Kasumi-1 (cell line): ENCODE results near the gene PNMA6A.
A peak's percentile ranks its signal among the peaks of the same experiment; 100 is the strongest.
"Not testable (repeated sequence)": the region's sequence is repeated elsewhere in the genome, so short reads cannot be mapped to it uniquely, and the experiment has no call there.

Source experiments
- DNase-seq, 2 experiments: peaks; one replicate each; lab custom pipeline; 2025; lab: John Stamatoyannopoulos, UW

The PNMA6A gene

DNA sequence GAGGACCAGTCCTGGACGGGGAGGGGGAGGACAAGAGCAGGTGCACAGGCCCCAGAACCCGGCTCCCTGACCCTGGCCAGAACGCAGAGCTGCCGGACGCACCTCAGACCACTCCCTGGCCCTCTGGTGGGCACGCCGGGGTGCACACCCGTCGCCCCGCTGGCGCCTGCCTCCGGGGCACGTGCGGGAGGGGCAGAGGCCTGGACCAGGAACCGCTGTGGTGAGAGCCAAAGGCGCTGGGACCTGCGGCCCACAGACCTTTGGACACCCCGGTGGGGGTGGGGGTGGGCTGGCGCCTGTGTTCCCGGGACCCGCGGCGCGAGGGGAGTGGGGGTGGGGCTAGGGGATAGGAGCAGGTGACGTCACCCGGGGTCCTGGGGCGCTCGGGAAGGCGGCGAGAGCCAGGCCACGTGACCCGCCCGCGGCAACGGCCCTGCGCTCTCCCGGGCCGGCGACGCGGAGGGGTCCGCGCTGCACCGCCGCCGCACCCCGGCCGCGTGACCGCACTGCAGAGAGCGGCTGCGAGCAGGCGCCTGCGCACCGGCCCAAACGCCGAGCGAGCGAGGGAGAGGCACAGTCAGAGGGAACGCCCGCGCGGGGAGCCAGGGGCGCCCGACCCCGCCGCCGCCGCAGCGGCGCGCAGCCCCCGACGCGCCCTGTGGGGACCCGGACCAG lies at the start of gene PNMA6A:
Gene PNMA6A, plus strand, starts transcription at position 546 of the 675 bp plus-strand sequence. CDS start 609 bp downstream, outside the sequence.
- not testable (repeated sequence) for DNase-seq

GRCh38 chrX:153026501-153026900 lies 45.8 kb upstream of the PNMA6A start:
- DNase-seq = not testable (repeated sequence)

DNA sequence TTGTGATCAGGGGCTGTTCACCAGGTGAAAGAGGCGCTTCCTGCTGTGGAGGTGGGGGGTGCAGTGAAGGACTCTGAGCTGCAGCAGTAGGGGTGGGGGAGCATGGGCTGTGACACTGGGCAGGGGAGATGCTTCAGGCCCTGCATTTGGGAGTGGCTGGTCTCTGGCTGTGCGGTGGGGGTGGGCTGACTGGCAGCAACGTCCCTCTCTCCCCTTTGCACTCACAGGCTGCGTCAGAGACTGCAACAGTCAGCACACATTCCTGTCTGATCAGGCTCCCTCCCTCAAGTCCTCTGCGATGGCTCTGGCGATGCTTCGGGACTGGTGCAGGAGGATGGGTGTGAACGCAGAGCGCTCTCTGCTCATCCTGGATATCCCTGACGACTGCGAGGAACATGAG lies 43.8 kb upstream of the PNMA6A start:
- DNase-seq = not testable (repeated sequence)

DNA sequence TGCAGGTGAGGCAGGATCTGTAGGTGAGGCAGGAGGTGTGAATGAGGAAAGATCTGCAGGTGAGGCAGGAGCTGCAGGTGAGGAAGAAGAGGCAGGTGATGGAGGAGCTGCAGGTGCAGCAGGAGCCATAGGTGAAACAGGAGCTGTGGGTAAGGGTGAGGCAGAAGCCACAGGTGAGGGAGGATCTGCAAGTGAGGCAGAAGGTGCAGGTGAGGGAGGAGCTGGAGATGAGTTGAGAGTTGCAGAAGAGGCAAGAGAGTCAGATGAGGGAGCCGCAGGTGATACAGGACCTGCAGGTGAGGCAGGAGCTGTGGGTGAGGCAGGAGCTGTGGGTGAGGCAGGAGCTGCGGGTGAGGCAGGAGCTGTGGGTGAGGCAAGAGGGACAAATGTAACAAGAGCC lies 43.1 kb upstream of the PNMA6A start:
- no peak for DNase-seq

GRCh38 chrX:153029875-153030274 lies 42.4 kb upstream of the PNMA6A start:
- DNase-seq = no peak

- DNase-seq = no peak
Measured at GRCh38 chrX:153030801-153031200, 41.5 kb upstream of the PNMA6A start.

DNA sequence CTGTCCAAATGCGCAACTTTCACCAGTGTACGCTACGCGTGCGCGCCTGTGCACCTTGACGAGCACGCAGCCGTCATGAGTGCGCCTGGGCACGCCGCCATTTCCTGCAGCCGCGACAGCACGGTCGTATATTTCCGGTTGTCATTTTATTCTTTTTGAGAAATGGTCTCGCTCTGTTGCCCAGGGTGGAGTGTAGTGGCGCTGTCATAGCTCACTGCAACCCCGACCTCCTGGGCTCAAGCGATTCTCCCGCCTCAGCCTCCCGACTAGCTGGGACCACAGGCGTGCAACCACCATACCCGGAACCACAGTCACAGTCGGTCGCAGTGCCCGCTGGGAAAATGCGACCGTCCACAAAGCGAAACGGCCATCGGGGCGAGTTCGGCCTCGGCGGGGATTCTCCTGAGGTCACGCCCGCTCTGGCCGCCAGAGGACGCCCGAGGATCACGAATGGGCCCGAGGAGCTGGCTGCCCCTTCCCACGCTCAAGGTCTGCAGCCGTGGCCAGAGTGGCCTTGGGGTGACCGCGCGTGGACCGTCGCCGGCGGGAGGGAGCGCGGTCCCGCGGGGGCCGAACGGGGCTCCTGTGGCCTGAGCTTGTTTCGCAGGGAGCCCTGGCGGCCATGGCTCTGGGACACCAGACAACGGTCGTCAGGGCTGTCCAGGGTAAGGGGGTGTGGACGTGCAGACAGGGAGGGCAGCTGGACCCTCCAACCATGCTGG lies 39.7 kb upstream of the PNMA6A start:
- DNase-seq = peak in 1 of 2 experiments; percentile 17

- DNase-seq = no peak
Measured at GRCh38 chrX:153049093-153049492, 23.2 kb upstream of the PNMA6A start.

DNA sequence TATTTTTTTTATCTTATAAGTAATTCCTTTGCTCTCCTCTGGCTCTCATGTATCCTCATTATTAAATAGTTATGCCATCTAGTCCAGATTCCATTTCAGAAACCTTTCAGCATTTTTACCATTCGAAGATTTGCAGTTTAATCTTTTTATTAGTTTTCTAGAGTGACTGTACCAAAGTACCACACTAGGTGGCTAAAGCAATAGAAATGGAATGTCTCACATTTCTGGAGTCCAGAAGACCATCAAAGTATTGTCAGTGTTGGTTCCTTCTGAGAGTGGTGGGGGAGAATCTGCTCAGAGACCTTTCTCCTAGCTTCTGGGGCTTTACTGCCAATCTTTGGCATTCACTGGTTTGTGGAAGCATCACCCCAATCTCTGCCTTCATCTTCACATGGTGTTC lies 19.7 kb upstream of the PNMA6A start:
- no peak for DNase-seq

GRCh38 chrX:153055871-153056749 lies 16.1 kb upstream of the PNMA6A start, which contains the start of gene PNMA3:
Gene PNMA3, plus strand, starts transcription at chrX:153056470. Its CDS starts 586 bp downstream, at chrX:153057056.
- DNase-seq = no peak

DNA sequence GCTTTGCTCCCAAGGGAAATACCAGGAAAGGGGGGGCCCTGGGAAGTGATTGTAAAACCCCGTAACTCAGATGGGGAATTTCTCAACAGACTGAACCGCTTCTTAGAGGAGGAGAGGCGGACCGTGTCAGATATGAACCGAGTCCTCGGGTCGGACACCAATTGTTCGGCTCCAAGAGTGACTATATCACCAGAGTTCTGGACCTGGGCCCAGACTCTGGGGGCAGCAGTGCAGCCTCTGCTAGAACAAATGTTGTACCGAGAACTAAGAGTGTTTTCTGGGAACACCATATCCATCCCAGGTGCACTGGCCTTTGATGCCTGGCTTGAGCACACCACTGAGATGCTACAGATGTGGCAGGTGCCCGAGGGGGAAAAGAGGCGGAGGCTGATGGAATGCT lies 15.0 kb upstream of the PNMA6A start:
- DNase-seq = no peak

DNA sequence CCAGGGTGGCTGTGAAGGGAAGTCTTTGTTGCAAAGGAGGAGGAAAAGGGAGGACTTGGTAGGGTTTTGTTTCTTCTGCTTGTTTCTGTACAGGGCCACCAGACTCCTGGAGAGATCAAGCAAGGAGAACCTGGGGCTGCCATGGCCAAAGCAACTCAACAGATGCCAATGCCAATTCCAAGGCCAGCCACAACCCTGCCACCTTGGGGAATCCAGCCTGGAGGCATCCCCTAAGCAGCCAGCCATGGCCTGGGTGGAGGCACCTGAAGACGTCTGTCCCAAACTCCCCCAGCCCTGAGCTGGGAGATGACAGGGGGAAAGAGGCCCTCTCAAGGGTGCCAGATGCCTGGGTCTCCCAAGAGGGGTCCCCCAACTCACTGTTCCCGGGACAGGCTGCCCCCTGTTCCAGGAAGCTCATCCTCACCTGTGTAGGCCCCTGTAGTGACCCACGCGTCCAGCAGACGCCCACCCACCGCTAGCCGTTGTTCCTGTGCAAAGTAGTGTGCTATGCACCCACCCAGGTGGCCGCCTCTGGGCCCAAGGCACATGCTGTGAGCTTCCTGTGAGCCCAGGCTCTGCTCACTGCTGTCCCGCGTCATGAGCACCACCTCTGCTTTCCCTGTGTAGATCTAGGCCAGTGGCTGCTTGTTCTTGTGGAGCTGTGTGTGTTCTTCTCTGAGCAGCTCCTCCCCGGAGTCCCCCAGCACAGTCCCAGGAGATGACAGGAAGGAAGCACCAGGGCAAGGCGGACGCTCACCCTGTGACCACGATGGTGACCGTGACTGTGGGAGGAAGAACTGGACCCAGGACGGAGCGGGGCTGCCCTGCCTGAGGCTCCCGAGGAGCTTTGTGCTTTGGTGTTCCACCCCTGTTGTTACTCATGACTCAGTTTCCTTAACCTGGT lies 12.8 kb upstream of the PNMA6A start:
- no peak for DNase-seq

DNA sequence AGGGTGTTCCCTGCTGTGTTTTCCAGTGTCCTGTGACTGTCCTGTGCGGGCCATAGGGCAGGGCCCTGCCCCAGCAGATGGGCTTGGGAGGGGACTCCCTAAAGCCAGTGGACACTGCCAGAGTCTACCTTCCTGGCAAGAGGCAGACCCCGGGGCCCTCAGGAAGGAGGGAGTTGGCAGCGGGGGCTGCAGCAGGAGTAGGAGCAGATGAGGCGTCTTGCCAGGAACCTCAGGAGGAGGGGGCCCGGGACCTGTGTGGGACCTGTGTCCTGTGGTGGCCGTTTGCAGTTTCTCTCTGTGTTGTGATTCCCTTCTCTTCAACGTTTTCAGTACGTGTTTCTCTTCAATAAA lies 12.2 kb upstream of the PNMA6A start:
- no peak for DNase-seq

- DNase-seq = no peak
Measured at GRCh38 chrX:153061732-153062131, 10.5 kb upstream of the PNMA6A start.

DNA sequence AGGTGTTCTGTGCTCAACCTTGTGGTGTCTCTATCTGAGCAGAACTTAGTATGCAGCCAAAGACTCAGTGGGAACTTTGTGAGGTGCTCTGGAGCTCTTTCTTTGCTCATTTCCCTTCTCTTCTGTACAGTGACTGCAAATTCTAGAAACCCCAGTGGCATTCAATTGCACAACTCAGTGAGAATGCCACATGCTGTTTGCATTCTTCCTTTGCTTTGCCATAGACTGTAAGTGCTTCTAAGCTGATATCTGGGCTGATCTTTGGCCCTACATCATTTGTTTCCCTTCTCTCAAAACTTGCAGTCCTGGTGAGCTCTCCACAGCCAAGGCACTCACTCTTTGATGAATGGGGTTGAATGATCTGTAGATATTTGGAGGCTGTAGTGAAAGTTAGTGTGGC lies 8.9 kb upstream of the PNMA6A start:
- DNase-seq = no peak

- no peak for DNase-seq
Measured at GRCh38 chrX:153064061-153064460, 8.2 kb upstream of the PNMA6A start.

DNA sequence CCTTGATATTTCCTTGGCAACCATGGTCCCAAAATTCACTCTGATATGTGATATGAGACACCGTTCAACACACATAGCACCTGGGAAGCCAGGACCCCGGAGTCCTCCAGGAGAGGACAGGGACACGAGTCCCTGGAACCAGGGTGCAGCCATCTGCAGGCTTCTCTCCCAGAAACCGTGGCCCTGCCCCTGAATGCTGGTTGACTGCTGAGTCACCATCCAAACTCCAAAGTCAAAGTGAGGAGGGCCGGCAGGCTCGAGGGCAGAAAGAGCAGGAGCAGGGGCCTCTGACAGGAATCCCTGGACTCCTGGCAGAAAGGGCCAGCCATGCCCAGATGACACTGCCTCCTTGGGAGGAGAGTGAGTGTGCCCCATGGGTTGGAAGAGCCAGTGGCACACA lies 6.9 kb upstream of the PNMA6A start:
- DNase-seq = no peak

DNA sequence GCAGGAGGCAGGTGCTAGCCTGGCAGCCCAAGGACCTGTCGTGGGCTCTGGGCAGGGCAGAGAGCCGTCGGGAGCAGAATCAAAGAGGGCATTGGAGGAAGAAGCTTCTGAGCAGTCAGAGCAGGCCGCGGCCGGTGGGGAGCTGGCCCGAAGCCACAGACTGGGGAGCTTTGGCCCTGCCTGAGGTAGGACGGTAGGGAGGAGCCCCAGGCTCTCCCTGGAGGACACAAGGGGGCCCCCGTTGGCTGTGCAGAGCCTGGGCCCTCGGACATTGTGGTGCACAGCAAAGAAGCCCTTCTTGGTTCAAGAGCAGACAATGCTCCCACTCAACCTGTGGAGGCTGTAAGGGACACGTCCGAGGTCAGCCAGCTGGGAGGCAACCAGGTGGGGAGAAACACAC lies 5.9 kb upstream of the PNMA6A start:
- DNase-seq = not testable (repeated sequence)

- not testable (repeated sequence) for DNase-seq
Measured at GRCh38 chrX:153073331-153073730, 1.1 kb downstream of the PNMA6A start.

- no peak for DNase-seq
Measured at GRCh38 chrX:153074262-153074899, 2.1 kb downstream of the PNMA6A start.

DNA sequence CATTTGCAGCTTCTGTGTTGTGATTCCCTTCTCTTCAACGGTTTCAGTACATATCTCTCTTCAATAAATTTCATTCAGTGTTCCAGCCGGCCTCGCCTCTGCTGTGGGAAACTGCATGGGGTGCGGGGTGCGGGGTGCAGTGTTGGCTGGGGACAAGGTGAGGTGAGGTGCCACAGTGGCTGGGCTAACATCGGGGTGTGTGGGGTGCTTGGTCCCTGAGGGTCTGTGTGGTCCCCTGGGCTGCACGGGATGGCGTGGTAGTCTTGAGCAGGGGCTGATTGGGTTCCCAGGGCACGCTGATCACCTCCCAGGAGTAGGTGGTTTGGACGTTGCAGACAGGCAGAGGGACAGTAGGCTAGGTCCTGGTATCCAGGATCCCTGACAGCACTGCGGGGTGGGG lies 2.7 kb downstream of the PNMA6A start:
- no peak for DNase-seq
